ENCODE results near the gene ATP6V1G3.
"Not testable (repeated sequence)": the region's sequence is repeated elsewhere in the genome, so short reads cannot be mapped to it uniquely, and the experiment has no call there.

The ATP6V1G3 gene

GRCh38 chr1:198542632-198543031 lies 2.2 kb upstream of the ATP6V1G3 start:
- DNase-seq (ENCODE audit: low read depth) = no peak

DNA sequence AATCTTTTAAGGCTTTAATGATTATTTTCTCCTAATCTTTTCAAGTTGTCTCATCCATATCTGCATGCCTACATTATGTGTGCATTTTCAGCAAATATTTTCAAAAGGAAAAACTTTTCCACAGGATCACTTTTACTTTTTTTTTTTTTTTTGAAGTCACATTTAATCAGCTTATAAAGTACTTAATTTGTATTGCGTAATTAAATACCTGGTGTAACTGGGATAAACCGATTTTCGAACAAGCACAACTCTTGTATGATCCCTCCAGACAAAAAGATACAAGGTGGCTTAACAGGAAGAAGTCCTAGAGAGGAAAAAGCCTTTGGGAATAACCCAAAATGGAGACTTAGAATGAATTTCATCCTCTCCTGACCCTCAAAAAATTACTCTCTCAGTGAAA lies 1.3 kb upstream of the ATP6V1G3 start:
- DNase-seq (ENCODE audit: low read depth) = no peak

- DNase-seq (ENCODE audit: low read depth) = no peak
These were observed 1.7 kb downstream of the ATP6V1G3 start for GRCh38 chr1:198538579-198539364.

DNA sequence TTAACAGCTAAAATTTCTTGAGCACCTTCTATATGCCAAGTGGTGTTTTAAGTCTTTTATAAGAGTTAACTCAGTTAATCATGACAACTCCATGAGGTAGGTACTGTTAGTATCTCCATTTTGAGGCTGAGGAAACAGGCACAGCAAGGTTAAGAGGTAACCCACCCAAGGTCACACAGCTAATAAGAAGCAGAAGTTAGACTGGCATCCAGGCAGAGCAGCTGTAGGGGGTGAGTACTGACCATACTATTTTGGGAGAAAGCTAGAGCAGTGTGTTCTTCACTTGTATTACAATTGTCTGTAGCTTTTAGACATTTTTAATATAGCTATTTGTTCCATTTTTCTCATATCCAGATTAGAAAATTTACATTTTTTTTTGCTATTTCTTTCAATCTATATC lies 4.8 kb downstream of the ATP6V1G3 start:
- no peak for DNase-seq (ENCODE audit: low read depth)

DNA sequence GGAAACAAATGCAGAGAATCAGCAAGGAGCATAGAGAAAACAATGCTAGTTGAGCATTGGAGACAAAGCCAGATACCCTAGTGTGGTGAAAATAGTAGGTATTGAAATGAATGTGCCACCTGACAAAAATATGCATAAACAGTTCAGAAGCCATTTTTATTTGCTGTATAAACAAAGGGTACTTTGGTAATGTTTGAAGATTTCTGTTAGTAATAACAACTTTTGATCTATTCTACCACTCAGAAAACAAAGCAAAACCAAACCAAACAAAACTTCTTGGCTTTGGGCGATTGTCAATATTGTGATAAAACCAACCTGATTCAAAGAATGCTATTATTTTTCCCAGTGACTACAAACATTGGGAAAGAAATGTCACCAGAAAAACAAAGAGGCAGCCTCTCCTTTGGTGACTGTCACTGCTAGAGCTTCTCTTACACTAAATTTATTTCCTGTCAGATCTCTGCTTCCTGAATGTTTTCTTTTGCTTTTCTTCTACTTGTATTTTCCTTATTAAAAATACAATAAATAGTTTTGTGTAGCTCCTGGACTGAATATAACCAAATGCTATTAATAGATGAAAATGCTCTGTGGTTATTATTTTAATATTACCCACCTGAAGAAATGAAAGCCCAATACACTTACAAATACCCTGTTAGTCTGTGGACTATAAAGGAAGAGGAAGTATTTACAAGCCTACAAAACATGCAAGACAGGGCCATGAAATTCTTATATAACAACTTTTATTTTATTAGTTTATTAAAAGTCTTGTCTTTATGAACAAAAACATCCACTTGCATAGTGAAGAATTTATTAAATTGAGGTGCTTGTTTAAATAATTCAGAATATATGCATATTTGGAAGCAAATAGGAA lies 5.7 kb downstream of the ATP6V1G3 start:
- DNase-seq (ENCODE audit: low read depth) = no peak

GRCh38 chr1:198531891-198532290 lies 8.6 kb downstream of the ATP6V1G3 start:
- DNase-seq (ENCODE audit: low read depth) = no peak

DNA sequence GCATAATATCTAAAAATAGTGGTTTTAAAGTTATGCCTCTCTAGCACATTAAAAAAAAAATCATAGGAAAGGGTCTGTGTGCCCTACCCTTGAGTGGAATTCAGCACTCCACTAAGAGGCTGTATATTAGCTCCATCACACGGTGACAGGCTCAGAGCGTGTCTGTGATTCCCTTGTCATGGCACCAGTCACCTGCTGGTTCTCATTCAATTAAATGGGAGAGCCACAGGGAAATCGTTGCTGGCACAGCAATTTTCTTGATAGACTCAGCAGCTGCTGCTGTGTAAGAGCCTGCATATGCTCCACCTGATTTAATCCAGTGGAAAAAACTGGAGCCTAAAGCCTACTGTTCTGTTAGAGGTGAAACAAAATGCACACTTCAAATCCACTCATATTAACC lies 9.5 kb downstream of the ATP6V1G3 start:
- DNase-seq (ENCODE audit: low read depth) = no peak

DNA sequence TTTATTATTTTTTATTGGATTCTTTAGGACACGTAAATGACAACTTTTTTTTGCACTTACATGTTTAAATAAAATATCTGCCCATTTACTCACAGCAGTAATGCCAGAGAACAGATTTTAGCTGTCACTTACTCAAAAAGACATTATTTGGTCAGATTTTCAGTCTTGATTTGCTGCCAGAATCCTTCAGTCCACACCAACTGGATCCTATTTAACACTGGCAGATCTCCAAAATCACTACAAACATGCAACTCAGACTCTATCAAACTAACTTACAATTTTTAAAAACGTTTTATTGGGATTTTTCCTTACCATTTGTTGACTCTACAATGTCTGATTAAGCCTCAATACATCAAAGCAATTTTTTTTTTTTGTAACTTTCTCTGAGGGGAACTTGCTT lies 11.1 kb downstream of the ATP6V1G3 start:
- no peak for DNase-seq (ENCODE audit: low read depth)

GRCh38 chr1:198528364-198528763 lies 12.1 kb downstream of the ATP6V1G3 start:
- no peak for DNase-seq (ENCODE audit: low read depth)

GRCh38 chr1:198524556-198524955 lies 15.9 kb downstream of the ATP6V1G3 start:
- no peak for DNase-seq (ENCODE audit: low read depth)

DNA sequence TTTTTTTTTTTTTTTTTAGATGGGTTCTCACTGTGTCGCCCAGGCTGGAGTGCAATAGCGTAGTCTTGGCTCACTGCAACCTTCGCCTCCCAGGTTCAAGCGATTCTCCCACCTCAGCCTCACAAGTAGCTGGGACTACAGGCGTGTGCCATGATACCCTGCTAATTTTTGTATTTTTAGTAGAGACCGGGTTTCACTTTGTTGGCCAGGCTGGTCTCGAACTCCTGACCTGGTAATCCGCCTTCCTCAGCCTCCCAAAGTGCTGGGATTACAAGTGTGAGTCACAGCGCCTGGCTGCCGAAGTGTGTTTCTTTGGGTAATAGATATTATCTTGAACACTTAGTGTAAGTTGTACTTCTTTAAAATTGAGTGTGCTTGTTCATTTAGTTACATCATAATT lies 16.4 kb downstream of the ATP6V1G3 start:
- DNase-seq (ENCODE audit: low read depth) = not testable (repeated sequence)

- DNase-seq (ENCODE audit: low read depth) = no peak
These were observed 17.1 kb downstream of the ATP6V1G3 start for GRCh38 chr1:198523182-198523950.

DNA sequence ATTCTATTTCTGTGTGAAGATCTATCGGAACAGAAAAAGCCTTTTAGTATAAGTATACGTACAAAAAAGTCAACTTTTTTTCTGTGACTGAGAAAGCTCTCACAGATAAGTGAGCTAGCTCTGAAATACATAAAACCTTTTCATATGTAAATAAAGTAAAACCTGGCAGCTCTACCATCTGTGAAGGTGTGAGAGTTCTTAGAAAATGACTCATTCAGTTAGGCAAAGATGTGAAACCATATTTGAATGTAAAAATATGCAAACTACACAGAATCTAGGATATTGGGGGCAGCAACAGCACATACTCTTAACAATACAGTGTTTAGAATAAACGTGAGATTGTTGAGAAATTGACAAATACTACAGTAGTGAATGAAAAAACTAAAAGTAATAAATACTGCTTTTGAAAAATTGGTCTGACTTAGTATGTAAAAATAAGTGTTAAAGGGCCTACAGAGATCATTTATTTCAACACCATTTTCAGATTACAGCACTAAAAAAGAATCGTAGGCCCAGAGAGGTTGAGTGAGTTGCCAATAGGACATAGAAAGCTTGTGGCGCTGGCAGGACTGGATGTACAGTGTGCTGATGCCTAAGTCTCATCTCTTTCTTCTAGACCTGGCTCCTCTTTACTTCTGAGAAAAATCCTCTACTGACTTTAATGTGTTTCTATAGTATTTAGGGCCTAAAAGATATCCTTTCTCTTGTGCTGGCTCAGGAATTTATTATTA lies 19.8 kb downstream of the ATP6V1G3 start:
- no peak for DNase-seq (ENCODE audit: low read depth)

DNA sequence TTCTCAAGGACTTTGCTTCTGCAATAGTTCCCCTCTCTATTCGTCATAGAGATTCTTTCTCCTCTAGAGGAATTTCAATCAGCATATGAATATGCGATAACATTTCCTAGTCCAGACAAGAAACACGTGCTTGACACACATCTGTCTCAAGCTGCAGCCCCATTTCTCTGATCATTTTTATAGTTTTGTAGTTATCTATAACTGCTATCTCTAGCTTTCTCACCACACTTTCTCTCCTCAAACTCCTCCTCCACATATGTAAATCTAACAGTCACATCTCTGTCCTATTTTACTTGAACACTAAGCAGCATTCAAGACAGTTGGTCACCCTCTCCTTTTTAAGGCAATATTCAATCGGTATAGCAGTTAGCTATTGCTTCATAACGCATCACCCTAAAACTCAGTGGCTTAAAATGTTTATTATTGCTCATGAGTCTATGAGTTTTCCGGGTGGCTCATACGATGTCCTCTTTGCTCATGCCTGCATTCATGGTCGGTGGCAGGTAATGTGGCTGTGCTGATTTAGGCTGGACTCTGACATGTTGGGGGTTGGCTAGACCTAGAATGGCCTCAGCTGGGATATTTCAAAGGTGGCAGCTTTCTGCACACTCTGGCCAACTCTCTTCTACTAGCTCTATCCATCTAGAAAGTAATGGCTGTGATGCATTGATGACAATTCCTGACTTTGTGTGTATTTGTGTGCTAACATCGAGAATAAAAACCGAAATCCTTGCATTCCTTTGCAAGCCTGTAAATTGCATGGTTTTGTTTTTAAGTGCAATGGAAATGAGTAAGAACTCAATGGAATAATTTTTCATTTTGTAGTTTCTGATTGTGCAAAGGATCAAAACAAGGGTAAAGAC lies 20.6 kb downstream of the ATP6V1G3 start:
- DNase-seq (ENCODE audit: low read depth) = no peak

- no peak for DNase-seq (ENCODE audit: low read depth)
These were observed 22.8 kb downstream of the ATP6V1G3 start for GRCh38 chr1:198517623-198518199.

DNA sequence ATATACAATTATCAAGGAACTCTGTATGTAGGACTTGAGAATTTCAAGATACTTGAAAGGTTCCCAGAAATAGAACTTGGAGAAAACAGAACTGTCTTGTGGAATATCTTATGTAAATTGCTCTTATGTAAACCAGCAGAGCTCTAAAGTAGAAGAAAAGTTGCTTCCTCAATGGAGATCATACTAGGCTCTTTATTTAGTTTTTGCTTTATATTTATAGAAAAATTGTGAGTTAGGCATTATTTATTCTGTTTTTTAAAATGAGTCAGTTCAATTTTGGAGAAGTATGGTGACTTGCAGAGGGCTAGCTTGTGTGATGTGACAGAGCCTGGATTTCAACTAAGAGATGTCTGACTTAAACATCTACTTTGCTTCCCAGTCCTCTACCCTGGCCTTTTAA lies 40.4 kb downstream of the ATP6V1G3 start:
- no peak for DNase-seq (ENCODE audit: low read depth)

GRCh38 chr1:198499588-198499987 lies 40.9 kb downstream of the ATP6V1G3 start:
- no peak for DNase-seq (ENCODE audit: low read depth)

GRCh38 chr1:198498881-198499280 lies 41.6 kb downstream of the ATP6V1G3 start:
- no peak for DNase-seq (ENCODE audit: low read depth)

DNA sequence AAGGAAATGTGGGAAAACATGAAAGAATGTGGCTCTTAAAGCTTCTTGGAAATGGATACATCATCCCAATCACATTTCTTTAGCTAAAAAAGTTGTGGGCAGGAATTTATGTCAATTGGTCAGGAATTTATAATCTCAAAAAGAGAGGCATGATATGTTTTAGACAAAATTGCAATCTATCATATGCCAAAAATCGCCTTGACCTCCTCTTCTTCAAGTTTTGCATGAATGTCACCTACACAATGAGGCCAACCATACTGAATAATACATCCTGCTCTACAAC lies 42.4 kb downstream of the ATP6V1G3 start:
- DNase-seq (ENCODE audit: low read depth) = no peak

GRCh38 chr1:198497326-198498102 lies 43.0 kb downstream of the ATP6V1G3 start:
- DNase-seq (ENCODE audit: low read depth) = no peak

Measured in activated T-cell treated with anti-CD3 and anti-CD28 coated beads for 24 hours (primary cell).